GM19372 (cell line): ENCODE data around the gene RNF223.
"Not testable (repeated sequence)": the region's sequence is repeated elsewhere in the genome, so short reads cannot be mapped to it uniquely, and the experiment has no call there.

ENCODE experiments used
- ATAC-seq: cut with Tn5 transposase; IDR thresholded peaks from one replicate; pipeline ENCODE4 v1.9.1; 2021; ENCODE audit warnings: mild to moderate bottlenecking, low read depth, moderate library complexity; ENCODE audit not compliant: unreplicated experiment

The RNF223 gene

DNA sequence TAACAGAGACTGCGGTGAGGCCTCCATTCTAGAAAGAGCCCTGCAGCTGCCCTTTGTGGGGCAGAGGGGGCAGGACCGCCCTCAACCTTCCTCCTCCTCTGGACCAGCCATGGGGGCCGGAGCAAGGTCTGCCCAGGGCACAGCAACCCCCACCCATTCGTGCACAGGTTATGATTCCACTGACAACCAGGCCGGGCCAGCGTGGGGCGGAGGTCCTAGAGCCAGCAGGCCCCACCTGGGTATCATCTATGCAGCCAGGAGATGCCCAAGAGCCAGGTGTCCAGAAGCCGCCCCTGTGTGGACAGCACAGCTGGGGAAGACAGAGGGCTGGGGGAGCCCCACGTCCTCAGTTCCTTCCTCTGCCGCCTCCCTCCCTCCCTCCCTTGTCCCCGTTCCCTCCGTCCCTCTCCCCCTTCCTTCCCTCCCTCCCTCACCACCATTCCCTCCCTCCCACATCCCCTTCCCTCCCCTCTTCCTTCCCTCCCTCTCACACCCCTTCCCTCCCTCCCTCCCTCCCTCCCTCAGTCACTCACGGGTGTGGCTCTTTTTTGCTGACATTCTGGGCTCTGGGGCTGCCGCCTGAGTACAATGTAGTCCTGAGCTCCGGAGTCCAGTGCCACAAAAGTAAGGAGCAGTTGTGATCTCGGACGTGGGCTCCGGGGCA lies 12.3 kb downstream of the RNF223 start:
- no peak for ATAC-seq

DNA sequence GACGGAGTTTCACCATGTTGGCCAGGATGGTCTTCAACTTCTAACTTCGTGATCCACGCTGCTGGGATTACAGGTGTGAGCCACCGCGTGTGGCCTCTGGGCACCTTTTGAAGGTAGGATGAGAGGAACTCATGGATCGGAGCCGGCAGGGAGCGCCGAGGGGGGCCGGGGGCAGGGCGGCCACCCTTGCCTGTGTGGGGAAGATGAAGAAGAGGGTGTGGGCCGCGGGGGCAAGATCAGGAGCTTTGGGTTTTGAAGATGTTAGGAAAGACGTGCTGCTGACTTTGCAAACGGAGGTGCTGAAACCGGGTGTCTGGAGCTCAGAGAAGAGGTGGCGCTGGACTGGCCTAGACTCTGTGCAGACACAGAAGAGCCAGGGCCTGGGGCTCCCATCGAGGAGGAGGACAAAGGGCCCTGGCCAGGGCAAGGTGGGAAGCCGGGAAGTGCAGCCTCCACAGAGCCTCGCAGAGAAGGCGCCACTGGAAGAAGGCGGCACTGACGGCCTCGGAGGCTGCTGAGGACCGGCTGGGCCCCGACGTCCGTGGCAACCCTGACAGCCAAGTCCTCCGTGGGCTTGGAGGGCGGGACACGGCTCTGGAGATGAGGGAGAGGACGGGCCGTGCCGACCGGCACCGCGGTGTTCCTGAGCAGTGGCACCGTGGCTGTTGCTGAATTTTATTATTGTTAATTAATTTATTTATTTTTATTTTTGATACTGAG lies 13.7 kb downstream of the RNF223 start:
- ATAC-seq: no peak

DNA sequence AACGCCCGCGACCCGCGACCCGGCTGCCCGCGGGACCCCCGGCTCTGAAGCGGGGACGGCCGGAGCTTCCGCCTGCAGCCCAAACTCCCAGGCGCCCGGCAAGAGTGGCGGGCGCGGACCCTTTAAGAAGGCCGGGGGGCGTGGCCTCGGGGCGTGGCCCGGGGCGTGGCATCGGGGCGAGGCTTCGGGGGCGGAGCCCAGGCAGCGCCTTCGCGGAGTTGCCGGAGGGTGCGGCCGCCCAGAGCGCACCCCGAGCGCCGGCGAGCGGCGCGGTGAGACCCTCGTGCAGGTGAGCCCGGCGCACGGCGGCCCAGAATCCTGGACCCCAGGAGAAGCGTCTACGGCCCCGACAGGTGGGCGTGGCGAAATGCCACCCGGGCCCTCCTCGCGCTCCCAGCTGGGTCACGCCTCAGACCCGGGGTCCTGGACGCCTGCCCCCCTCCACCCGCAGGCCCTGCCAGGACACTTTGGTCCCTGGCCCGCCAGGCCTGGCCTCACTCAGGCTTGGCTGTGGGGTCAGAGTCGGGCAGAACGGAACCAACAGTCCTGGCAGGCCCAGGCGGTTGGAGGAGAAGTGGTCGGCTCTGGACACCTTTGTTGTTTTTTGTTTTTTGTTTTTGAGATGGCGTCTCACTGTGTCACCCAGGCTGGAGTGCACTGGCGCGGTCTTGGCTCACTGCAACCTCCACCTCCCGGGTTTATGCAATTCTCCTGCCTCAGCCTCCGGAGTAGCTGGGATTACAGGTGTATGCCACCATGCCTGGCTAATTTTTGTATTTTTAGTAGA lies 14.4 kb downstream of the RNF223 start:
- peak; percentile 80 for ATAC-seq

DNA sequence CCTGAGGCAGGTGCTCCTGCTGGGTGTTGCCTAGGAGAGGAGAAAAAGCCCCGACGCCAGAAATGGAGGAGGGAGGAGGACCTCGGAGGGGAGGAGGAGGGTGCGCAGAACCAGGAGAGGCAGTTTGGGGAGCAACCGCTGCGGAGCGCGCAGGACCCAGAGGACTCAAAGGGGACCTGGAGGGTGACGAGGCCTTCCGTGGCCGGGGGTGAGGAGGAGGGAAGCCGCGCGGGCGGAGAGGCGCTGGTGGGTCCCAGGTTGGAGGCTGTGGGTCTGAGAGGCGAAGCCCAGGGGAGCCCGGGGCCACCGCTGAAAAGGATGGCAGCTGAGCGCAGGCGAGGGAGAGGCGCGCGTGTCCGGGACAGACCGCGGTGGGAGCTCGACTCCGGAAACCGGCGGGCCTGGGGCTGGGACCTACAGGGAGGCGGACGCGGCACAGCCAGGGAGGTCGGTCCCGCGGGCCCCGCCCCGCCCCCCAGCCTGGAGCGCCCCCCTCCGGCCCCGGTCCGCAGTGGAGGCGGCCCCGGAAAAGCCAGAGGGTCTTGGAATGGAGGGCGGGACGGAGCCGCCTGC lies 15.1 kb downstream of the RNF223 start:
- ATAC-seq: peak; percentile 39

DNA sequence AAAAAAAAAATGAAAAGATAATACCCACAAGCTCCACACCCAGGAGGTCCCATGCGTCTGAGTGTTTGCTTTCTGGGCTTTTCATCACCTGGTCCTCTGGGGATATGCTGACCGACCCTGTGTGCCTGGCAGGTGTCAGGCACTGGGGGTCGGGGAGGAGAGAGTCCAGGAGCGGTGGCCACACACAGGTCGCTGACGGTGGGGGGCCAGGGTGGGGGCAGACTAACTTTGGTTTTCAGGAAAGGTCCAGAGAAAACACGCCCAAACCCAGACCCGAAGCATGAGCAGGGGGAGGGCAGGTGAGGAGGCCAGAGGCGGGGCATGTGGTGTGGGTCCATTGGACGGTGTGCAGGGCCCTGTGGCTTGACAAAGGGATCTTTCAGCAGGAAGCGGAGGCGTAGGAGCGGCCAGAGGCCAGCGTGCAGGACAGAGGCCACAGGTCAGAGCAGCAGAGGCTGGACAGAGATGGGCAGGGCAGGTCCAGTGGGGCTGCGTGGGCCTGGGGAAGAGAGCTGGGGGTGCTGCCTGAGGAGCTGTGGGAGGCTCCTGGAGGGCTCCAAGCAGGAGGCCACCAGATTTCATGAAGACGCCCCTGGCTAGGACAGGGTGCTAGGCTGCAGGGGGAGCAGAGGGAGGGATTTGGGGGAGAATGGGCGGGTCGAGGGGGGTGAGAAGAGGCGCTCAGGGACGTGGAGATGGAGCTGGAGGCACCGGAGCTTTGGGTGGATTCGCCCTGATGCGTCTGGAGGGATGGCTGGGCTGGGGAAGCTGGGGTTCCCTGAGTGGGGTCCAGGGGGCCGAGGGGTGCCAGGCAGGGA lies 15.8 kb downstream of the RNF223 start:
- ATAC-seq: no peak

DNA sequence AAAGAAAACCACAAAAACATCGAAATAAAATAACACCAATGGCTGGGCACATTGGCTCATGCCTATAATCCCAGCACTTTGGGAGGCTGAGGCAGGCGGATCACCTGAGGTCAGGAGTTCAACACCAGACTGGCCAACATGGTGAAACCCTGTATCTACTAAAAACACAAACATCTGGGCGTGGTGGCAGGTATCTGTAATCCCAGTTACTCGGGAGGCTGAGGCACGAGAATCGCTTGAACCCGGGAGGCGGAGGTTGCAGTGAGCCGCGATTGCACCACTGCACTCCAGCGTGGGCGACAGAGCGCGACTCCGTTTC lies 16.4 kb downstream of the RNF223 start:
- ATAC-seq: not testable (repeated sequence)

DNA sequence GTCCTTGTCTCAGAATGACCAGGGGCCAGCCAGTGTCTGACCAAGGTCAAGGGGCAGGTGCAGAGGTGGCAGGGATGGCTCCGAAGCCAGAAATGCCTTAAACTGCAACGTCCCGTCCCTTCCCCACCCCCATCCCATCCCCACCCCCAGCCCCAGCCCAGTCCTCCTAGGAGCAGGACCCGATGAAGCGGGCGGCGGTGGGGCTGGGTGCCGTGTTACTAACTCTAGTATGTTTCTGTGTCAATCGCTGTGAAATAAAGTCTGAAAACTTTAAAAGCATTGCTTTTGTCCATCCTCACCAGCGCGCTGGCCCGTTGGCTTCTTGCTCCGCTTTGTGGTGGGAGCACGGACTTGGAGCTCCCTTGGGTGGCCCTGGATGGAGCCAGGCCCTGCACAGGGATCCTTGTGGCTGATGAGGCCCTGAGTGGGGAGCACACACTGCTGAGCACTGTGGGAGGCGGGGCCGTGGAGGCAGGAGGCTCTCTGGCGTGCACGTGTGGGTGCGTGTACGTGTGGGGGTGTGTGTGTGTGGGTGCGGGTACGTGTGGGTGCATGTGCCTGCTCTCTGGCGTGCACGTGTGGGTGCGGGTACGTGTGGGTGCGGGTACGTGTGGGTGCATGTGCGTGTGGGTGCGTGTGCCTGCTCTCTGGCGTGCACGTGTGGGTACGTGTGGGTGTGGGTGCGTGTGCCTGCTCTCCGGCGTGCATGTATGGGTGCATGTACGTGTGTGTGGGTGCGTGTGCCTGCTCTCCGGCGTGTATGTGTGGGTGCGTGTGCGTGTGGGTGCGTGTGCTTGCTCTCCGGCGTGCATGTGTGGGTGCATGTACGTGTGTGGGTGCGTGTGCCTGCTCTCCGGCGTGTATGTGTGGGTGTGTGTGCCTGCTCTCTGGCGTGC lies 18.0 kb downstream of the RNF223 start:
- ATAC-seq: no peak

DNA sequence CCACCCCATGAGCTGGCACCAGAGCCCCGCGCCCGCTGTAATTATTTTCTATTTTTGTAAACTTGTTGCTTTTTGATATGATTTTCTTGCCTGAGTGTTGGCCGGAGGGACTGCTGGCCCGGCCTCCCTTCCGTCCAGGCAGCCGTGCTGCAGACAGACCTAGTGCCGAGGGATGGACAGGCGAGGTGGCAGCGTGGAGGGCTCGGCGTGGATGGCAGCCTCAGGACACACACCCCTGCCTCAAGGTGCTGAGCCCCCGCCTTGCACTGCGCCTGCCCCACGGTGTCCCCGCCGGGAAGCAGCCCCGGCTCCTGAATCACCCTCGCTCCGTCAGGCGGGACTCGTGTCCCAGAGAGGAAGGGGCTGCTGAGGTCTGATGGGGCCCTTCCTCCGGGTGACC lies 19.1 kb downstream of the RNF223 start:
- no peak for ATAC-seq

DNA sequence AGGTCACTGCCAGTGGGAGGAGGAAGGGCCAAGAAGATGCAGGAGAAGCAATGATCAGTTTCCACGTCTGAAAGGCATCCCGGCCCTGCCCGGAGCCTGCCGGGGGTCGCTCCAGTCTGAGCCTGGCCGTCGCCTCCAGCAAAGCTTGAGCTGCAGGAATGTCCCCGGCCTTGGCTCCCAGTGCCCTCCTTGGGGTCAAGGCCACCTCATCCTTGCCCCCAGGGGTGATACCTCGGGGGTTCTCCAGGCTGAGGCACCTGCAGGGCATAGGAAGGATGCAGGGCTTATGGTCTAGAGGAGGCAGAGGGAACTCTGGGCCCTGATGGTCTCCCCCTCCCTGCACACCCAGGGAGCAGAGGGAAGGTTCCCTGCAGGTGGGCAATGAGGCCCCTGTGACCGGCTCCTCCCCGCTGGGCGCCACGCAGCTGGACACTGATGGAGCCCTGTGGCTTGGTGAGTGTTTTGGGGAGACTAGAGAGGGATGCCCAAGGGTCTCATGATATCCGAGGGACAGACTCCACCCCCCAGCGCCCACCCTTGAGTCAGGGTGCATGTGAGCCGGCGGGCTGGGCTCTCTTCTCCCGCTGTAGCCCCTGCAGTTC lies 19.9 kb downstream of the RNF223 start:
- no peak for ATAC-seq

DNA sequence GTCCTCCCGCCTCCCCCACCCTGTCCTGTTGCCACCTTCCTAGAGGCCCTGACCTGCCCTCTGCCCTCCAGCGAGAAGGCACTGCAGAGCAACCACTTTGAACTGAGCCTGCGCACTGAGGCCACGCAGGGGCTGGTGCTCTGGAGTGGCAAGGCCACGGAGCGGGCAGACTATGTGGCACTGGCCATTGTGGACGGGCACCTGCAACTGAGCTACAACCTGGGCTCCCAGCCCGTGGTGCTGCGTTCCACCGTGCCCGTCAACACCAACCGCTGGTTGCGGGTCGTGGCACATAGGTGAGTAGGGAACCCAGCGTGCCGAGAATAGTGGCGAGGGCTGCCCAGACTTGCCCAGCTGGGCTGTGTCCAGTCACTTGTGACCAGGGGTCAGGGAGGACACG lies 20.4 kb downstream of the RNF223 start:
- ATAC-seq: no peak

DNA sequence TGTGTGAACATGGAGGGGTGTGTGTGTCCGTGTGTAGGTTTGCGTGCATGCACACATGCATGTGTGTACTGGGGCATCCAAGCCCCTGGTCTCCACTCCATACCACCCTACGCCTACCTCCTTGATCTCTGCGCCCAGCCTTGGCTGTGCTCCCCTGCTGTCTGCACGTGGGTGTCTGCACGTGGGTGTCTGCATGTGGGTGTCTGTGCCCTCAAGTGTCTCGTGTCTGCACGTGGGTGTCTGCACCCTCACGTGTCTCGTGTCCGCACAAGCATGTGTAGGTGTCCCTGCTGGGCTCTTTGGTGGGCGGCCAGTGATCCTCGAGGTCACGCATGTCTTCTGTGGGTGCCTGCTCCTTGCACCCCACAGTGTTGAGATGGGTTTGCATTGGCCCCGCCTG lies 21.1 kb downstream of the RNF223 start:
- no peak for ATAC-seq

DNA sequence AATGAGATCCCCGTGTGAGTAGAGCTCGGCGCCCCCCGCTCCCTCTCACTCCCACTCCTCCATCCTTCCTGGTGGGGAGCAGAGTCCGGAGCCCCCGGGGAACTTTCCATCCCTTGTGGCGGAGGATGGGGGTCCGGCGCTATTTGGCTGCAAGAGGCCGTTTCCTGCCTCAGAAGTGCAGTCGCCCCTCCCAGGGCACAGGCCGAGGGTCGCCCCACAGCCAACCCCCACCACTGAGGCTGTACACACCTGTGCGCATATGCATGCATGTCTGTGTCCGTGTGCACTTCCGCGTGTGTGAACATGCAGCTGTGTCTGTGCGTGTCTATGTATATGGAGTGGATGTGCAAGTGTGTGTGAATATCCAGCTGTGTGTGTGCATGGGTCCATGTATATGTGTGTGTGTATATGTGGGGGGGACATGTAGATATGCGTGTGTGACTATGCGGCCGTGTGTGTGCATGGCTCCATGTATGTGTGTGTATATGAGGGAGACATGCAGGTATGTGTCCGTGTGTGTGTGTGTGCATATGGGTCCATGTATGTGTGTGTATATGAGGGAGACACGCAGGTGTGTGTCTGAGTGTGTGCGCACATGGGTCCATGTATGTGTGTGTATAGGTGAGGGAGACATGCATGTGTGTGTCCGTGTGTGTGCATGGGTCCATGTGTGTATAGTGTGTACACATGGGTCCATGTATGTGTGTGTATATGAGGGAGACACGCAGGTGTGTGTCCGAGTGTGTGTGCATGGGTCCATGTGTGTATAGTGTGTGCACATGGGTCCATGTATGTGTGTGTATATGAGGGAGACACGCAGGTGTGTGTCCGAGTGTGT lies 21.9 kb downstream of the RNF223 start:
- no peak for ATAC-seq

DNA sequence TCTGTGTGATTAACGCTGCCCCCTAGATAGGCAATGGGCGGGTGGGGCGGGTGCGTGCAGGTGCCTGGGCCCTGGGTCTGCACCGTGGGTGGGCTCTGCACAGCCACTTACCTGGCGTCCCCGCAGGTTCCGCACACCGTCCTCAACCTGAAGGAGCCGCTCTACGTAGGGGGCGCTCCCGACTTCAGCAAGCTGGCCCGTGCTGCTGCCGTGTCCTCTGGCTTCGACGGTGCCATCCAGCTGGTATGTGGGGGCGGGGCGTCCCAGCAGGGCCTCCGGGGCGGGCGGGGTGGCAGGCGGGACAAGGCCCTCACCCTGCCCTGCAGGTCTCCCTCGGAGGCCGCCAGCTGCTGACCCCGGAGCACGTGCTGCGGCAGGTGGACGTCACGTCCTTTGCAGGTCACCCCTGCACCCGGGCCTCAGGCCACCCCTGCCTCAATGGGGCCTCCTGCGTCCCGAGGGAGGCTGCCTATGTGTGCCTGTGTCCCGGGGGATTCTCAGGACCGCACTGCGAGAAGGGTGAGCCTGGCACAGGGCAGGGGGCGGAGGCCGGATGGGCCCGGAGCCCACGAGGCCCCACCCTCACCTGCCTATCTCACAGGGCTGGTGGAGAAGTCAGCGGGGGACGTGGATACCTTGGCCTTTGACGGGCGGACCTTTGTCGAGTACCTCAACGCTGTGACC lies 22.8 kb downstream of the RNF223 start:
- no peak for ATAC-seq

DNA sequence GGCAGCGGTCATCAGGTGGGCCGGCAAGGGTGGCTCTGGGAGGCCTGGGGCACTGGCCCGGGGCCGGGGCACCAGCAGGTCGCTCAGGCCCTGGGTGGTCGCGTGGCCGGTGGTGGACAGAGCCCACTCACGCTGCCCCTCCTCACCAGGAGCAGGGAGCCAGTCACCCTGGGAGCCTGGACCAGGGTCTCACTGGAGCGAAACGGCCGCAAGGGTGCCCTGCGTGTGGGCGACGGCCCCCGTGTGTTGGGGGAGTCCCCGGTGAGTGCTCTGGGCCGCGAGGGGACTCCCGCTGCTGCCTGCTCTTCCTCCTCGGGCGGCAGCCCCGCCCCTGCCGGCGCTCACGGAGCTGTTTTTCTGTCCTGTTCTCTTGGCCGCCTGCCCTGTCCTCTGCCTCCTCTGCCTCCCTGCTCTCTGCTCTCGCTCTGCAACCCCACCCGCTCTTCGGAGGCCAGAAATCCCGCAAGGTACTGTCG lies 23.5 kb downstream of the RNF223 start:
- ATAC-seq: no peak

DNA sequence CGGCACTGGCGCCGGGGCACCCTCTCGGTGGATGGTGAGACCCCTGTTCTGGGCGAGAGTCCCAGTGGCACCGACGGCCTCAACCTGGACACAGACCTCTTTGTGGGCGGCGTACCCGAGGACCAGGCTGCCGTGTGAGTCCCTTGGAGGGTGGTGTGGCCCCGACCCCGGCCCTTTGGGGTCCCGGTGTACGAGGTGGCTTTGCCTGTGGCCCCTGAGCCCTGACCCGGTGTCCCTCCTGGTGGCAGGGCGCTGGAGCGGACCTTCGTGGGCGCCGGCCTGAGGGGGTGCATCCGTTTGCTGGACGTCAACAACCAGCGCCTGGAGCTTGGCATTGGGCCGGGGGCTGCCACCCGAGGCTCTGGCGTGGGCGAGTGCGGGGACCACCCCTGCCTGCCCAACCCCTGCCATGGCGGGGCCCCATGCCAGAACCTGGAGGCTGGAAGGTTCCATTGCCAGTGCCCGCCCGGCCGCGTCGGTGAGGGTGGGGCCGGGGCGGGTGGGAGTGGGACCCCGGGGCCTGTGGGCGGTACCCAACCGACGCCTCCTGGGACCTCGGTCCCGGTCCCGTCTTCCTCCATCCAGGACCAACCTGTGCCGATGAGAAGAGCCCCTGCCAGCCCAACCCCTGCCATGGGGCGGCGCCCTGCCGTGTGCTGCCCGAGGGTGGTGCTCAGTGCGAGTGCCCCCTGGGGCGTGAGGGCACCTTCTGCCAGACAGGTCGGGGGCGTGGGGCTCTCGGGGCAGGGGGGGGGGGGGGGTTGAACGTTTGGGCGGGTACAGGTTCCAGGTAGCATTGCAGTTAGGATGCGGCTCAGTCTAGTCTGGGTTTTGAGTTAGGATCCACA lies 24.6 kb downstream of the RNF223 start:
- no peak for ATAC-seq

DNA sequence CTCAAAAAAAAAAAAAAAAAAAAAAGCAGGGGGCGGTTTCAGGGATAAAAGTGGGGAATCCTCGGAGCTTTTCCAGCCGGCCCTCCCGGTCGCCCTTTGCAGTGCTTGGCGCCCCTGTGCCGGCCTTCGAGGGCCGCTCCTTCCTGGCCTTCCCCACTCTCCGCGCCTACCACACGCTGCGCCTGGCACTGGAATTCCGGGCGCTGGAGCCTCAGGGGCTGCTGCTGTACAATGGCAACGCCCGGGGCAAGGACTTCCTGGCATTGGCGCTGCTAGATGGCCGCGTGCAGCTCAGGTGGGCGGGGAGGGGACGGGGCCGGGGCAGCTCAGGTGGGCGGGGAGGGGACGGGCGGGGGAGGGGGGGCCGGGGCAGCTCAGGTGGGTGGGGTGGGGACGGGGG lies 25.3 kb downstream of the RNF223 start:
- no peak for ATAC-seq

DNA sequence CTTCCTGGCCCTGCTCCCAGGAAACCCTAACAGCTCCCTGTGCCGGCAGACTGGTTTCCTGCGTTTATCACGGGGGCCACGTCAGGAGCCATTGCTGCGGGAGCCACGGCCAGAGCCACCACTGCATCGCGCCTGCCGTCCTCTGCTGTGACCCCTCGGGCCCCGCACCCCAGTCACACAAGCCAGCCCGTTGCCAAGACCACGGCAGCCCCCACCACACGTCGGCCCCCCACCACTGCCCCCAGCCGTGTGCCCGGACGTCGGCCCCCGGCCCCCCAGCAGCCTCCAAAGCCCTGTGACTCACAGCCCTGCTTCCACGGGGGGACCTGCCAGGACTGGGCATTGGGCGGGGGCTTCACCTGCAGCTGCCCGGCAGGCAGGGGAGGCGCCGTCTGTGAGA lies 26.1 kb downstream of the RNF223 start:
- ATAC-seq: no peak
